ENCODE measurements around the gene VPS37D.

DNA sequence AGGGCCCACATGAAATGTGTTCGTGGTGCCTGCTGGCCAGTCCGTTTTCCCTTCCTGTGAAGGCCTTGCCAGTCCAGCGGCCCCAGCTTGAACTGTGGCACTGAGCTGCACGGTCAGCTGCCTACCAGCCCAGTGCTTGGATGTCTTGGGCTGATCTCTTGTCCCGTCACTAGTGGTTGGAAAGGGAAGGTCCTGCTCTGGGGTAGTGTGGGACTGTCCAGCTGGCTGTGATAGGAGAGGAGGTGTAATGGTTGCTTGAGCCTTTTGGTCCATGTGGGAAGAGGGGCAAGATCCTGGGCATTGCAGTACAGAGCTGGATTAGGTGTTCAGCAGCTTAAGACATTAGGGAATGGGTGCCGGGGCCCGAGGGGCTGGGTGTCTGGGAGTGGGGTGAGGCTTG lies 30.8 kb downstream of the VPS37D start:
- TF ChIP-seq, protein P1, sequence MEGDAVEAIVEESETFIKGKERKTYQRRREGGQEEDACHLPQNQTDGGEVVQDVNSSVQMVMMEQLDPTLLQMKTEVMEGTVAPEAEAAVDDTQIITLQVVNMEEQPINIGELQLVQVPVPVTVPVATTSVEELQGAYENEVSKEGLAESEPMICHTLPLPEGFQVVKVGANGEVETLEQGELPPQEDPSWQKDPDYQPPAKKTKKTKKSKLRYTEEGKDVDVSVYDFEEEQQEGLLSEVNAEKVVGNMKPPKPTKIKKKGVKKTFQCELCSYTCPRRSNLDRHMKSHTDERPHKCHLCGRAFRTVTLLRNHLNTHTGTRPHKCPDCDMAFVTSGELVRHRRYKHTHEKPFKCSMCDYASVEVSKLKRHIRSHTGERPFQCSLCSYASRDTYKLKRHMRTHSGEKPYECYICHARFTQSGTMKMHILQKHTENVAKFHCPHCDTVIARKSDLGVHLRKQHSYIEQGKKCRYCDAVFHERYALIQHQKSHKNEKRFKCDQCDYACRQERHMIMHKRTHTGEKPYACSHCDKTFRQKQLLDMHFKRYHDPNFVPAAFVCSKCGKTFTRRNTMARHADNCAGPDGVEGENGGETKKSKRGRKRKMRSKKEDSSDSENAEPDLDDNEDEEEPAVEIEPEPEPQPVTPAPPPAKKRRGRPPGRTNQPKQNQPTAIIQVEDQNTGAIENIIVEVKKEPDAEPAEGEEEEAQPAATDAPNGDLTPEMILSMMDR (IDR thresholded peaks at IDR 0.05), result no peak
- no peak for TF ChIP-seq EP300 (IDR thresholded peaks at IDR 0.05)

All from stomach (tissue), 4 donors.